ENCODE results near the gene LRRK2. TPM values are rescaled to one million over a fixed set of nuclear protein-coding genes. Genes with fewer than 3 reads are reported as not detected.

LRRK2 gene
- total and polyA plus RNA-seq, 10 of the 15 experiments (the other 5 are each of a cell fraction or from before 2014, with no cell fraction given), result 0.80 to 32.6 (median 1.4) TPM

- TF ChIP-seq, protein P1, sequence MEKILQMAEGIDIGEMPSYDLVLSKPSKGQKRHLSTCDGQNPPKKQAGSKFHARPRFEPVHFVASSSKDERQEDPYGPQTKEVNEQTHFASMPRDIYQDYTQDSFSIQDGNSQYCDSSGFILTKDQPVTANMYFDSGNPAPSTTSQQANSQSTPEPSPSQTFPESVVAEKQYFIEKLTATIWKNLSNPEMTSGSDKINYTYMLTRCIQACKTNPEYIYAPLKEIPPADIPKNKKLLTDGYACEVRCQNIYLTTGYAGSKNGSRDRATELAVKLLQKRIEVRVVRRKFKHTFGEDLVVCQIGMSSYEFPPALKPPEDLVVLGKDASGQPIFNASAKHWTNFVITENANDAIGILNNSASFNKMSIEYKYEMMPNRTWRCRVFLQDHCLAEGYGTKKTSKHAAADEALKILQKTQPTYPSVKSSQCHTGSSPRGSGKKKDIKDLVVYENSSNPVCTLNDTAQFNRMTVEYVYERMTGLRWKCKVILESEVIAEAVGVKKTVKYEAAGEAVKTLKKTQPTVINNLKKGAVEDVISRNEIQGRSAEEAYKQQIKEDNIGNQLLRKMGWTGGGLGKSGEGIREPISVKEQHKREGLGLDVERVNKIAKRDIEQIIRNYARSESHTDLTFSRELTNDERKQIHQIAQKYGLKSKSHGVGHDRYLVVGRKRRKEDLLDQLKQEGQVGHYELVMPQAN (conservative IDR thresholded peaks at IDR 0.05), result no peak
- TF ChIP-seq FOS (IDR thresholded peaks at IDR 0.05; ENCODE audit: borderline replicate concordance, extremely low read depth, insufficient read length) (no peak), MYB (IDR thresholded peaks at IDR 0.05; ENCODE audit: borderline replicate concordance, low read depth, low read length) (no peak), RBBP5 (conservative IDR thresholded peaks at IDR 0.05) (no peak), YBX1 (IDR thresholded peaks at IDR 0.05) (no peak), SMARCA5 (IDR thresholded peaks at IDR 0.05) (no peak), RUNX3 (IDR thresholded peaks at IDR 0.05; ENCODE audit: low read length) (peak; percentile 51; the same call in 1 of the 2 replicates), ETV6 (conservative IDR thresholded peaks at IDR 0.05 in 1 of 2, IDR thresholded peaks at IDR 0.05 in 1 of 2; ENCODE audit: borderline replicate concordance in 1 of 2, low read depth in 1 of 2) (no peak), NRF1 (conservative IDR thresholded peaks at IDR 0.05; ENCODE audit: low read depth, low read length) (no peak), ZSCAN29 (IDR thresholded peaks at IDR 0.05) (no peak), BACH1 (IDR thresholded peaks at IDR 0.05; ENCODE audit: borderline replicate concordance) (peak; percentile 30; the same call in 1 of the 2 replicates), TARDBP (IDR thresholded peaks at IDR 0.05; ENCODE audit: borderline replicate concordance) (no peak), NFYB (IDR thresholded peaks at IDR 0.05; ENCODE audit: insufficient read depth, low read depth, low read length) (no peak), PML (IDR thresholded peaks at IDR 0.05; ENCODE audit: low read length) (no peak), SUZ12 (IDR thresholded peaks at IDR 0.05; ENCODE audit: unreplicated experiment) (no peak), EP300 (IDR thresholded peaks at IDR 0.05; ENCODE audit: borderline replicate concordance in 1 of 2, control insufficient read depth in 1 of 2, low read depth in 2 of 2, low read length in 2 of 2) (peak in 1 of 2 experiments; percentile 44; a peak in 1 of 4 replicates), NFXL1 (IDR thresholded peaks at IDR 0.05; ENCODE audit: borderline replicate concordance) (no peak), RCOR1 (conservative IDR thresholded peaks at IDR 0.05; ENCODE audit: low read depth, low read length) (no peak), IRF5 (IDR thresholded peaks at IDR 0.05; ENCODE audit: borderline replicate concordance) (no peak)
- TF ChIP-seq, protein P2, sequence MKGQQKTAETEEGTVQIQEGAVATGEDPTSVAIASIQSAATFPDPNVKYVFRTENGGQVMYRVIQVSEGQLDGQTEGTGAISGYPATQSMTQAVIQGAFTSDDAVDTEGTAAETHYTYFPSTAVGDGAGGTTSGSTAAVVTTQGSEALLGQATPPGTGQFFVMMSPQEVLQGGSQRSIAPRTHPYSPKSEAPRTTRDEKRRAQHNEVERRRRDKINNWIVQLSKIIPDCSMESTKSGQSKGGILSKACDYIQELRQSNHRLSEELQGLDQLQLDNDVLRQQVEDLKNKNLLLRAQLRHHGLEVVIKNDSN (IDR thresholded peaks at IDR 0.05; ENCODE audit: borderline replicate concordance, extremely low read length, insufficient read depth, low read depth, low read length), result no peak
- TF ChIP-seq, protein P3, sequence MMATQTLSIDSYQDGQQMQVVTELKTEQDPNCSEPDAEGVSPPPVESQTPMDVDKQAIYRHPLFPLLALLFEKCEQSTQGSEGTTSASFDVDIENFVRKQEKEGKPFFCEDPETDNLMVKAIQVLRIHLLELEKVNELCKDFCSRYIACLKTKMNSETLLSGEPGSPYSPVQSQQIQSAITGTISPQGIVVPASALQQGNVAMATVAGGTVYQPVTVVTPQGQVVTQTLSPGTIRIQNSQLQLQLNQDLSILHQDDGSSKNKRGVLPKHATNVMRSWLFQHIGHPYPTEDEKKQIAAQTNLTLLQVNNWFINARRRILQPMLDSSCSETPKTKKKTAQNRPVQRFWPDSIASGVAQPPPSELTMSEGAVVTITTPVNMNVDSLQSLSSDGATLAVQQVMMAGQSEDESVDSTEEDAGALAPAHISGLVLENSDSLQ (IDR thresholded peaks at IDR 0.05), result peak; percentile 46; the same call in 1 of the 2 replicates
These were observed 22.4 kb upstream of the LRRK2 start (continued) for GRCh38 chr12:40202095-40203059.
